ENCODE data around the gene ZCCHC3.

Gene ZCCHC3

DNA sequence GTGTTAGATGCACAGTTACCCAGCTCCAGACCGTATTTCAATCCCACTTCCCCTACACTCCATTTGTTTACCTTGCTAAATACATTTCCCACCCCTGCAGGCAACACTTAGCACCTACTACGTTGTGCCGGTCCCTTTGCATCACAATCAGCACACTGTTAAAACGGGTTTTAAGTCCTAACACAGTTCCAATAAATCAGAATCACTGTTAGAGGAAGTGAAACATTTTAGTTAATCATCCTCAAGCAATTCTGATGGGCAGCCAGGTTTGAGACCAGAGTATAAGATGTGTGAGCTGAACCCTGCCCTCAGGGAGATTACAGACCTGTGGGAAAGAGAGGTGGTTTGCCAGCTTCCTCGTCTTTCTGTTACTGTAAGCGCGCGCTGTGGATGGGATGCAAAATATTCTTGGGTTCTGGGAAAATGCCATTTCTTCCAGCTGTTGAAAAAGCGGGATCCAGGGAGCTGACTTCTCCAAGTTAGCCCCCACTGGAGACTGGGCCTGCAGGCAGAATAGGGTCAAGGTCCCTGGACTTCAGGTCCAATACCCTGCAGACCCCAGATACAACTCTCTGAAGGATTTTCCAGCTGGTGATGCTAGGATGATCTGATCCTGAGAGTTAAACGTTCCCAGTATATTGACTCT is 3.1 kb downstream of the ZCCHC3 start:
- Mint-ChIP-seq H3K27me3 (no peaks in the 10 kb centered on the region), H3K9me3 (no peaks in the 10 kb centered on the region), H3K4me3 (peak overlapping the region; percentile 71 to 92), H3K4me1 (peaks cover 45% of the 10 kb centered on the region), H3K27ac (peak overlapping the region in 1 of 2 donors; percentile 8)
- ATAC-seq (no peak), DNase-seq (no peak)

DNA sequence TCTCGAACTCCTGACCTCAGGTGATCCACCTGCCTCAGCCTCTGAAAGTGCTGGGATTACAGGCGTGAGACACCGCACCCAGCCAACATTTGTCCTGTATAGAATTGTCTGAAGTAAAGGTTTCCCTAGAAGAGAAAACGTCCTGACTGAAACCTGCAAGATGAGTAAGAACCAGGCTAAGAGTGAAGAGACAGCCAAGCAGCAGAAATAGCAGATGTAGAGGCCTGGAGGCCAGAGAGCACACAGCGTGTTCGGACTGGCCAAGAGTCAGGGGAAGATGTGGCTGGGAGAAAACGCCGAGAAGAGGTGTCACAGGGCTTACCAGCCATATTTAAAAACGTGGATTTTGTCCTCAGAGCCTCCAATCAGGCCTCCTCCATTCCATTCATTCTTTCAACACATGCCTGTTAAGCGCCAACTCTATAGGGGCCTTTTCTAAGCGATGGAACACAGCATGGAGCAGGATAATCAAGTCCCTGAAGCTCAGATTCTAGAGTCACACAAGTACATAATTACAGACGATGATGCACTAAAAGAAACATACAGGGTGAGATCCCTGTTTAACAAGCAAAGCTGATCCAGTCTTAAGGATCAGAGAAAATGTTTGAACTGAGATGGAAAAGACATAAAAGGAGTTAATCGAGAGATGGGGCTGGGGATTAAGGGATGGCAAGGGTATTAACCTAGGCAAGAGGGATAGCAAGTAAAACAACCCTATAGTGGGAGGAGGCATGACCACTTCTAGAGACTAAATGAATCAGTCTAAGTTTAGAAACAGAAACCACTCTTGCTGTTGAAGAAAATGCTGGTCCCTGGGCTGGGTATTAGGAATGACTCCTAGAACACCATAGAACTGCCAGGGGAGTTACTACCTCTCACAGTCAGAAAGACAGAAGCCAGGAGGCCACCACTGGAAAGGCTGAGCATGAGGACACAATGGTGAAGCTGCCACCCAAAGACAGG is 4.8 kb downstream of the ZCCHC3 start:
- Mint-ChIP-seq H3K4me3 (no peak overlapping the region), H3K27ac (no peak overlapping the region)

DNA sequence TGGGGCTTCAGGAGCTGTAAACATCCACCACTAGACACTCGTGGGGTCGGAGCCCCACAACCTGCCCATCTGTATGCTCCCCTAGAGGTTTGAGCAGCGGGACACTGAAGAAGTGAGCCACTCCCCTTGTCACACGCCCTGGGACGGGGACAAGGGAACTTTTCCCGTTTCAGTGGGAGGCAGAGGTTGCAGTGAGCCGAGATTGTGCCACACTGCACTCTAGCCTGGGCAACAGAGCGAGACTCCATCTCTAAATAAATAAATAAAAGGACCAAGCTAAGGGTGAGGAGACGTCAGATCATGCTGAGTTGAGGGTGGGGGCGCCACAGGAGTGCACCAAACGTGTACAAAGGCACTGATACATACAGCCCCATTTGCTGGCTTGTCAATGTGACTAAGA is 8.4 kb downstream of the ZCCHC3 start:
- ATAC-seq (no peak), DNase-seq (no peak)
- Mint-ChIP-seq H3K4me1 (peaks cover 29% of the 10 kb centered on the region), H3K4me3 (no peak overlapping the region), H3K27me3 (no peaks in the 10 kb centered on the region), H3K27ac (no peak overlapping the region), H3K9me3 (no peaks in the 10 kb centered on the region)

More for the DNA sequence above, 4.8 kb downstream of the ZCCHC3 start:
- Mint-ChIP-seq H3K9me3 (no peaks in the 10 kb centered on the region), H3K4me1 (peaks cover 31% of the 10 kb centered on the region), H3K27me3 (no peaks in the 10 kb centered on the region)
- ATAC-seq (peak; percentile 42), DNase-seq (no peak)

DNA sequence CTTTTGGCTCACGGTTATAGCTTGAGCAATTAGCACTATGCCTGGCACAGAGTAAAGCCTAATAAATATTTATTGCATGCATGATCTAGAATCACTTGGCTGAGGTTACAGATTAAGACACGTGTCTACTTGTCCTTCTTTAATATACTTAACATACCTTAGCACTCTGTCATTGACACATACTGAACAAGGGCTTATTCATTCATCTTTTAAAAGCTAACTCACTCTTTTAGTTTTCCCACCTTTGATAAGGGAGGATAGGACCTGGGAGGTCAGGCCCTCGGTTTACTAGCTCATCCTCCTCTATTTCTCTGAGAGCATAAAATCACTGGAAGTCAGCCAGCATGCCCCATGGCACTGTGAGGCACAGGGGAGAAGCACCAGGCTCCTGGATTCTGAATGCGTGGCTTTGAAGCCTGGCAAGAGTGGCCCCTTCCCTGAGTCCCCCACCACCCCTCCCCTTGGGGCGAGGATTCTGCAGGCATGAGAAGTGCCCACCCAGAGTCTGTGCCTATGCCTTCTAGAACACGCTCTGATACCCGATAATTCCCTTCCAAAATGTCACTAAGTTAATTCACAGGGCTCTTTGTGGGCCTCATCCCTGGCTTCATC is 11.2 kb downstream of the ZCCHC3 start:
- ATAC-seq (no peak), DNase-seq (no peak)
- H3K27ac Mint-ChIP-seq = no peak overlapping the region
- no peak overlapping the region for H3K4me3 Mint-ChIP-seq
- peaks cover 17% of the 10 kb centered on the region for H3K4me1 Mint-ChIP-seq
- H3K27me3 Mint-ChIP-seq = no peaks in the 10 kb centered on the region
- no peaks in the 10 kb centered on the region for H3K9me3 Mint-ChIP-seq

DNA sequence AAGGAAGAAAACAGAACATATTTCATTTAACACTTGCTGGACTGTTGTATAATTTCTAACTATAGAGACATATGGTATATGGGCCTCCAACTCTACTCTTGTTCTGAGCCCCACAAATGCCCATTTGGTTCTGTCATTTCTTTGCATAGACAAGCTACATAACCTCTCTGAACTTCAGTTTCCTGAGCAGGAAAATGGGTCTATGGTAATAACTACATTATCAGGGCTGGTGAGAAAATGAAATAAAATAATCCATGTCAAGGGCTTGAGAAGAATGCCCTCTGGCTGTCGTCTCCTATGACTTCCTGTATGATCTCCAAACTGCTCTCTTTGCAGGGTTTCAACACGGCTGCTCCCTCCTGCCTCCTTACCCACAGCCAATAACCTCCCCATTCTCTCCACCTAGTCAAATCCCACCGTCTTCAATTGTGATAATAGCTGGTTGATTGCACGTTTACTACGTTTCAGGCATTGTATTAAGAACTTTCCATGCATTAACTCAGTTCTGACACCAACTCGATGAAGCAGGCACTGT is 12.0 kb downstream of the ZCCHC3 start:
- DNase-seq (no peak), ATAC-seq (no peak)

DNA sequence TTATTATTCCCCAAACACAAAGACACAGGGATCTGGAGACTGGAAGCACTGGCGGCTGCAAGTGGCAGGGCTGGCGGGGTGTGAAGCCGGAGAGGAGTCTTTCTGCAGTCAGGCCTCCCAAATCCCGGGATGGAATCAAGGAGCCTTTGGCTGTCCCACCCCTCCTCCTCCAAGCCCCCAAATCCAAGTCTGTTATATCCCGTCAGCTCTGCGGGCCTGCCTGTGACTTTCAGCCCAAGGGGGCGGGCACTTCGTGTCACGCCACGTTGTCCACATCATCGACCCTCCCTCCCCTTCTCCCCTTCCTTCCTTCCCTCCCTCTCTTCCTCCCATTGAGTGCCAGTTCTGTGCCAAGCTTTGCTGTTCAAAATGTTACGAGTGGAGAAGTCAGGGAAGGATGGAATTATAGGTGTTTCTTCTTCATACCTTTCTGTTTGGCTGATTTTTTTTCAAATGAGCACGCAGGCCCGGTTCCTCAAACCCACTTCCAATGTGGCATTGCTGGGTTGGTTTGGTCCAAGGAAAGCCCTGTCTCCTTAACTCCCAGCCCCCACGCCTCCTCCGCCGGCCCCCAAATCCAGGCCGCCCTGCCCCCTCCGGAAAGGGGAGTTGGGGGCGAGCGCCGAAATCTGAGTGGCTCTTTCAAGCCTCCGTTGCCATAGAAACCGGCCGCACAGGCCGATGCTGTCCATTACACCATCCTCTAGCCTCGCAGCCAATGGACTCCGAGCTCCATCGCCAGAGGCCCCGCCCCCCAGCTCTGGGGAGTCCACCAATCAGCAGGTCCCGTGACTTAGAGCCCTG is 12.7 kb downstream of the ZCCHC3 start:
- Mint-ChIP-seq H3K4me1 (peaks cover 21% of the 10 kb centered on the region), H3K9me3 (no peaks in the 10 kb centered on the region), H3K27ac (peak overlapping the region; percentile 74 to 90), H3K27me3 (no peaks in the 10 kb centered on the region), H3K4me3 (peak overlapping the region; percentile 88 to 92)
- peak; percentile 100 for ATAC-seq
- peak; percentile 86 to 95 for DNase-seq

More for the DNA sequence above, 12.0 kb downstream of the ZCCHC3 start:
- peaks cover 21% of the 10 kb centered on the region for H3K4me1 Mint-ChIP-seq
- no peaks in the 10 kb centered on the region for H3K27me3 Mint-ChIP-seq
- H3K9me3 Mint-ChIP-seq = no peaks in the 10 kb centered on the region
- peak overlapping the region in 1 of 2 donors; percentile 75 for H3K27ac Mint-ChIP-seq
- H3K4me3 Mint-ChIP-seq = peak overlapping the region; percentile 20 to 92

DNA sequence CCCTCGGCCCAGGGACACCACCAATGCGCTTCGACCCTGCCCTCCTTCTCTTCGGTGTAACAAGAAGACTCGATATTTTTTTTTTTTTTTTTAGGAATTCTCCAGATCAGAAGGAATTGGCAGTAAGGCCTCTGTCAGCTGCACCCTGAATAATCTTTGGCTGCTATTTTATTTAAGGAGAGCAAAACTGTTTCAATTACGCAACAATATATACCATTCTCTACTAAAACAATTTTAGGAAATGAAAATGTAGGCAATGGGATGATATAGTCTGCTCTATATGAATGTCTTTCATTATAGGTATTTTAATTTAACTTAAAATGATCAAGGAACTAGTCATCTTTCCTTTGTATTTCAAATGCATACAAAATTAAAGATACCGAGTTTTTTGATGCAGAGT is 13.3 kb downstream of the ZCCHC3 start:
- ATAC-seq = no peak
- H3K27ac Mint-ChIP-seq = peak overlapping the region in 1 of 2 donors; percentile 74
- no peaks in the 10 kb centered on the region for H3K27me3 Mint-ChIP-seq

DNA sequence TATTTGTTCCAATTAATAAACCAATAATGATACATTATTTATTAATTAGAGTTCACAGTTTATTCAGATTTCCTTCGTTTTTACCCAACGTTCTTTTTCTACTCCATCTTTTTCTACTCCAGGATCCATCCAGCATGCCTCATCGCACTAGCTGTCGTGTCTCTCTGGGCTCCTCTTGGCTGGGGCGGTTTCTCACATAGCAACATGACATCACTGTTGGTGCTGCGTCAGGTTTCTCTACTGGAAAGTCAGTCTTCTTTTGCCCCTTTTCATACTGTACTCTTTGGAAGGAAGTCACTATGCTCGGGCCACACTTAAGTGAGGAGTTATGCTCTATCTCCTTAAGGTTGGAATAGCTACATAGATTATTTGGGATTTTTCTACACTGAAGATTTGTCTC is 14.2 kb downstream of the ZCCHC3 start:
- DNase-seq = no peak
- no peak for ATAC-seq
- Mint-ChIP-seq H3K27me3 (no peaks in the 10 kb centered on the region), H3K27ac (no peak overlapping the region), H3K4me3 (peak overlapping the region; percentile 21 to 27), H3K4me1 (peaks cover 21% of the 10 kb centered on the region), H3K9me3 (no peaks in the 10 kb centered on the region)

More for the DNA sequence above, 13.3 kb downstream of the ZCCHC3 start:
- H3K4me1 Mint-ChIP-seq = peaks cover 21% of the 10 kb centered on the region
- H3K4me3 Mint-ChIP-seq = peak overlapping the region; percentile 88 to 92
- no peaks in the 10 kb centered on the region for H3K9me3 Mint-ChIP-seq
- no peak for DNase-seq

DNA sequence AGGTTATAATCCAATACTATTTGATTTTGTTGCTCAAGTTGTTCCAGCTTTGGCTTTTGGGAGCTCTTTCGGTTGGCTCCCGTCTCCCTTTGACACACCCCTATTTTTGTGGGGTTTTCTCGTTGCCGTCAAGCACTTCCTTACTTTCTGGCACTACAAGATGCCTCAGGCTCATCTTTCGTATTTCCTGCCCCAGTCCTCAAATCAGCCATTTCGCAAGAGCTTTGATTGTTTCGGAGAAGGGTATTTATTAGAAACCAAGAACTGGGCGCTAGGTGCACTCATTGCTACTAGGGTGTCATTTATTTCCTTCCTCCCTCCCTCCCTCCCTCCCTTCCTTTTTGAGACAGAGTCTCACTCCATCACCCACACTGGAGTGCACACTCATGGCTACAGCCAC is 14.7 kb downstream of the ZCCHC3 start:
- peaks cover 21% of the 10 kb centered on the region for H3K4me1 Mint-ChIP-seq
- no peak overlapping the region for H3K4me3 Mint-ChIP-seq
- H3K27ac Mint-ChIP-seq = no peak overlapping the region
- H3K27me3 Mint-ChIP-seq = no peaks in the 10 kb centered on the region
- ATAC-seq (no peak), DNase-seq (no peak)
- H3K9me3 Mint-ChIP-seq = no peaks in the 10 kb centered on the region

DNA sequence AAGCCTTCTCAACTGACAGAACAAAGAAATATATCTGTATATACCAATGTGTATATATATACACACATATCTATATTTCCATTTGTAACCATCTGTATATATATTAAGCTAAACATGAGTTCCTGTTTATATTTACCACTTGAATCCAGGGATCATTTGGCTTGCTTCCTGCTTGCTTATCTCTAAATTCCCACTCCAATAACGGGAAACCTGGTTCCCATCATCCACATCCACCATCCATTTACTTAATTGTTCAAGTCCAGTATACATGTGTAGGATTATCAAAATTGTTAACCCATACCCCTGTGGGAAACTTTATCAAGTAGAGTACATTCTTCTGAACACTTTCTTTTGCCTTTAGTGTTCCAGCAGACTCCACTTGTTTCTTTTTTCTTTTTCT is 15.5 kb downstream of the ZCCHC3 start:
- peaks cover 21% of the 10 kb centered on the region for H3K4me1 Mint-ChIP-seq
- H3K9me3 Mint-ChIP-seq = no peaks in the 10 kb centered on the region
- no peaks in the 10 kb centered on the region for H3K27me3 Mint-ChIP-seq
- H3K27ac Mint-ChIP-seq = no peak overlapping the region
- ATAC-seq = no peak
- DNase-seq = no peak
- H3K4me3 Mint-ChIP-seq = no peak overlapping the region

DNA sequence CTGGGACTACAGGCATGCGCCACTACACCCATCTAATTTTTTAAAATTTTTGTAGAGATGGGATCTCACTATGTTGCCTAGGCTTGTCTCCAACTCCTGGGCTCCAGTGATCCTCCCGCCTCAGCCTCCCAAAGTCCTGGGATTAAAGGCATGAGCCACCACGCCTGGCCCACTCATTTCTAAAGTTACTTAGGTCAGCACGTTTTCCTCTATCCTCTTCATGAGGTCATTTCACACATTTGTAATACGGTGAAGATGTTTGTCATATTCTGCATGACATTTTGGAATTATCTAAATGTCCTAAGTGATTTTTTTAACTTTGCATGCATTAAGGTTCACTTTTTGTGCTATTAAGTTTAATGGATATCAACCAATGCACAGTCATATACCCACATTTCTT is 16.0 kb downstream of the ZCCHC3 start:
- H3K9me3 Mint-ChIP-seq = no peaks in the 10 kb centered on the region
- DNase-seq (no peak), ATAC-seq (no peak)
- H3K27ac Mint-ChIP-seq = peak overlapping the region in 1 of 2 donors; percentile 45
- H3K4me1 Mint-ChIP-seq = peaks cover 21% of the 10 kb centered on the region
- no peak overlapping the region for H3K4me3 Mint-ChIP-seq
- no peaks in the 10 kb centered on the region for H3K27me3 Mint-ChIP-seq

DNA sequence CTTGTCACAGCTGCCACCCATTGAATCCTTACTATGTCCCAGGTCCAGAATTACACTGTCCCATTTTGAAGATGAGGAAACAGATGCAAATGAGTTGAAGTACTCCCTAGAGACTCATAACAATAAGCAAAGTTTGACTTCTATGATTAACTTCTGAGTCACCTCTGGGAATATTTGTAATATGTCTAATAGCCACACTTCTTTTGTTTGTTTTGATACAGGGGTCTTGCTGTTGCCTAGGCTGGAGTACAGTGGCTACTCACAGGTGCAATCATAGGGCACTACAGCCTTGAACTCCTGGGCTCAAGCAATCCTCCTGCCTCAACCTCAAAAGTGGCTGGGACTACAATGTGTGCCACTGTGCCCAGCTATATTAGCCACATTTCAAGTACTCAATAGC is 16.6 kb downstream of the ZCCHC3 start:
- H3K27me3 Mint-ChIP-seq = no peaks in the 10 kb centered on the region
- no peak for ATAC-seq
- H3K4me3 Mint-ChIP-seq = no peak overlapping the region
- H3K9me3 Mint-ChIP-seq = no peaks in the 10 kb centered on the region
- no peak overlapping the region for H3K27ac Mint-ChIP-seq
- H3K4me1 Mint-ChIP-seq = peaks cover 21% of the 10 kb centered on the region
- DNase-seq = no peak

DNA sequence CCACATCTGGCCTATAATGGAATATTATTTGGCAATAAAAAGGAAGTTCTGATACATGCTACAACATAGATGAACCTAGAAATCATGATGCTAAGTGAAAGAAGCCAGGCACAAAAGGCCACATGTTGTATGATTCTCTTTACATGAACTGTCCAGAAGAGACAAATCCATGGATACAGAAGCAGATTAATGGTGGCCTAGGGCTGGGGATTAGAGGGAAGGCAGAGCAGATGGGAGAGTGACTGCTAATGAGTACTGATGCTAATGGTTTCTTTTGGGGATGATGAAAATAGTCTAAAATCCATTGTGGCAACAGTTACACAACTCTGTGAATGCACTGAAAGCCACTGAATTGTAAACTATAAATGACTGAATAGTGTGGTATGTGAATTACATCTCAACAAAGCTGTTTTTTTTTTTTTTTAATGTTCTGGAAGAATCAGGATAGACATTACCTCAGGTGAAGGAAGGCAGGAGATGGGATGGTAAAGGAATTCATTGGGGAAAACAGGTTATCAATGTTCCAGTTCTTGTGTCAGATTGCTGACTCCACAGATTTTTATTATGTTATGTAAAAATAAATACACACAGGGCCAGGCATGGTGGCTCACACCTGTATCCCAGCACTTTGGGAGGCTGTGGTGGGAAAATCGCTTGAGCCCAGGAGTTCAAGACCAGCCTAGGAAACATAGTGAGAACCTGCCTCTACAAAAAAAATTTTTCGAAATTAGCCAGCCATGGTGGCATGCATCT is 19.1 kb downstream of the ZCCHC3 start:
- H3K27ac Mint-ChIP-seq = no peak overlapping the region
- DNase-seq = no peak
- no peaks in the 10 kb centered on the region for H3K27me3 Mint-ChIP-seq
- no peak for ATAC-seq
- H3K4me1 Mint-ChIP-seq = peaks cover 6% of the 10 kb centered on the region
- no peak overlapping the region for H3K4me3 Mint-ChIP-seq
- H3K9me3 Mint-ChIP-seq = no peaks in the 10 kb centered on the region
